ENCODE results near the gene PCP2. TPM values are rescaled to one million over a fixed set of nuclear protein-coding genes. Genes with fewer than 3 reads are reported as not detected.

The PCP2 gene
- total and polyA plus RNA-seq, 2 donors (not counting 1 experiment from before 2014, with no cell fraction given): not detected

GRCh38 chr19:7598180-7598579 is 35.3 kb downstream of the PCP2 start:
- no peak overlapping the region for H3K4me3 ChIP-seq (replicated peaks in 1 of 4; ENCODE audit: control extremely low read depth in 1 of 4, insufficient read depth in 1 of 4, low read depth in 3 of 4, low read length in 4 of 4)

DNA sequence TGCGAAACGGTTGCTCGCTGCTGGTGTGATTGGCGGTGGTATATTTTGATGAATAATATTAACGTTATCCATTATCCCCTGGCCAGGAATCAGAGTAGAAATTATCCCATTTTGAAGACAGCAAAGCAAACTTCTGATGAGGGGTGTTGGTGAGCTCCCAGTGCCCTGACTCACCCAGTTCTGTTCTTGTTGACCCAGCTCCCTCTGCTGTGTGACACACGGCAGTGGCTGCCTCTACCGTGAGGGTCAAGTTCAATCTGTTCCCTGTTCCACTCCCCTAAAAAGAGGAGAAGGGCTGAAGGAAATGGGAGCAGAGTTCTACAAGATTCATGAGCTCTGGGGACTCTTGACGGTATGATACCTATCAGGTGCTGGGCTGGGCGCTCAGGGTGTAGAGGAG is 35.8 kb downstream of the PCP2 start:
- H3K27ac ChIP-seq (ENCODE audit: insufficient read depth, low read length): no peak overlapping the region
- DNase-seq (ENCODE audit: low read depth in 2 of 2): no peak

More at GRCh38 chr19:7598180-7598579, 35.3 kb downstream of the PCP2 start:
- Histone ChIP-seq H3K9me3 (ENCODE audit: control insufficient read depth, insufficient read depth, low read depth, low read length) (no peaks in the 10 kb centered on the region), H4K20me1 (ENCODE audit: control insufficient read depth, extremely low read depth, insufficient read depth, low read length) (no peaks in the 10 kb centered on the region), H3K27ac (ENCODE audit: insufficient read depth, low read length) (no peak overlapping the region), H3K36me3 (ENCODE audit: control insufficient read depth, insufficient read depth, low read length) (no peaks in the 10 kb centered on the region), H3K4me2 (ENCODE audit: extremely low read depth, insufficient read depth, low read length) (no peak overlapping the region), H3K27me3 (ENCODE audit: control insufficient read depth, insufficient read depth, low read length) (peaks cover 21% of the 10 kb centered on the region), H3K79me2 (ENCODE audit: control insufficient read depth, insufficient read depth, low read length) (no peaks in the 10 kb centered on the region), H3K4me1 (ENCODE audit: control insufficient read depth, extremely low read depth, insufficient read depth, low read length) (no peaks in the 10 kb centered on the region), H3K9ac (ENCODE audit: insufficient read depth, low read length) (no peak overlapping the region), H2AFZ (ENCODE audit: low read length) (no peak overlapping the region)
- no peak for DNase-seq (ENCODE audit: low read depth in 2 of 2)
- TF ChIP-seq, protein P1, sequence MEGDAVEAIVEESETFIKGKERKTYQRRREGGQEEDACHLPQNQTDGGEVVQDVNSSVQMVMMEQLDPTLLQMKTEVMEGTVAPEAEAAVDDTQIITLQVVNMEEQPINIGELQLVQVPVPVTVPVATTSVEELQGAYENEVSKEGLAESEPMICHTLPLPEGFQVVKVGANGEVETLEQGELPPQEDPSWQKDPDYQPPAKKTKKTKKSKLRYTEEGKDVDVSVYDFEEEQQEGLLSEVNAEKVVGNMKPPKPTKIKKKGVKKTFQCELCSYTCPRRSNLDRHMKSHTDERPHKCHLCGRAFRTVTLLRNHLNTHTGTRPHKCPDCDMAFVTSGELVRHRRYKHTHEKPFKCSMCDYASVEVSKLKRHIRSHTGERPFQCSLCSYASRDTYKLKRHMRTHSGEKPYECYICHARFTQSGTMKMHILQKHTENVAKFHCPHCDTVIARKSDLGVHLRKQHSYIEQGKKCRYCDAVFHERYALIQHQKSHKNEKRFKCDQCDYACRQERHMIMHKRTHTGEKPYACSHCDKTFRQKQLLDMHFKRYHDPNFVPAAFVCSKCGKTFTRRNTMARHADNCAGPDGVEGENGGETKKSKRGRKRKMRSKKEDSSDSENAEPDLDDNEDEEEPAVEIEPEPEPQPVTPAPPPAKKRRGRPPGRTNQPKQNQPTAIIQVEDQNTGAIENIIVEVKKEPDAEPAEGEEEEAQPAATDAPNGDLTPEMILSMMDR (conservative IDR thresholded peaks at IDR 0.05 in 1 of 2, IDR thresholded peaks at IDR 0.05 in 1 of 2; ENCODE audit: low read depth in 1 of 2, low read length in 2 of 2): no peak
- TF ChIP-seq EZH2 (IDR thresholded peaks at IDR 0.05; ENCODE audit: low read length, missing control alignments): no peak

DNA sequence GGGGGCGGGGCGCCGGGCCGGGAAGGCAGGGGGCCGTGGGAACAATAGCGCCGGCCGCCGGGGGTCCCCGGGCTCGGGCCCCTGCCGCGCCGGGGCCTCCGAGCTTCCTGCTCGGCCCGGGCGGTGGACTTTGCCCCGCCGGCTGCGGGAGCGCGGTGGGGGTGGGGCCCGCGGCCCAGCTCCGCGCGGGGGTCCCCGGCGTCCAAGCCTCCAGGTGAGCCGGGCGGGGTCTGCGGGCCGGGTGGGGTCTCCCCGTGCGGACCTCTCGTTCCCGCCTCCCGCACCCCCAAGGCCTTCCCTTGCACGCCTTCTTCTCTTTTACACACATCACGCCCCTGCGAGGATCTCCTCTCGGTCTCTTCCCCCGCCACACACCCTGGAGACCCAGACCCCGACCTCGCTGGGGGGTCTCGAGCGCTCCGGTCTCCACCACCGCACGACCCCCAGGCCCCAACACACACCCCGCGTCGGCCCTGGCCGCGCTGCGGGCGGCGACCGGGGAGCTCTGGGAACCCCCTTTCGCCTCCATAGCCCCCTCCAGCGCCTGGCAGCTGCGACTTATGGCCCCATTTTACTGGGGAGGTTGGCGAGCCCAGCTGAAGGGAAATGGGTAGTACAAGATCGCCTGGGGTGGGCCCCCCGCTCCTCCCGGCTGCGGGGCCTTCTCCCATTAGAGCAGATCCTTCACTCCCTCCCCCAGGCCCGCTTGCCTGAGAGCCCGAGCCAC is 37.1 kb downstream of the PCP2 start:
- no peaks in the 10 kb centered on the region for H3K9me3 ChIP-seq (ENCODE audit: control insufficient read depth, insufficient read depth, low read depth, low read length)
- no peaks in the 10 kb centered on the region for H3K79me2 ChIP-seq (ENCODE audit: control insufficient read depth, insufficient read depth, low read length)
- no peak for DNase-seq (ENCODE audit: low read depth in 2 of 2)
- H3K36me3 ChIP-seq (ENCODE audit: control insufficient read depth, insufficient read depth, low read length): no peaks in the 10 kb centered on the region
- no peak overlapping the region for H3K4me3 ChIP-seq (replicated peaks in 1 of 4; ENCODE audit: control extremely low read depth in 1 of 4, insufficient read depth in 1 of 4, low read depth in 3 of 4, low read length in 4 of 4)
- H3K4me1 ChIP-seq (ENCODE audit: control insufficient read depth, extremely low read depth, insufficient read depth, low read length): no peaks in the 10 kb centered on the region
- H3K27me3 ChIP-seq (ENCODE audit: control insufficient read depth, insufficient read depth, low read length): peaks cover 21% of the 10 kb centered on the region
- TF ChIP-seq, protein P1 (conservative IDR thresholded peaks at IDR 0.05 in 1 of 2, IDR thresholded peaks at IDR 0.05 in 1 of 2; ENCODE audit: low read depth in 1 of 2, low read length in 2 of 2): no peak
- peak; percentile 63 for TF ChIP-seq EZH2 (IDR thresholded peaks at IDR 0.05; ENCODE audit: low read length, missing control alignments)
- no peak overlapping the region for H2AFZ ChIP-seq (ENCODE audit: low read length)
- H3K4me2 ChIP-seq (ENCODE audit: extremely low read depth, insufficient read depth, low read length): no peak overlapping the region
- no peak overlapping the region for H3K27ac ChIP-seq (ENCODE audit: insufficient read depth, low read length)
- H3K9ac ChIP-seq (ENCODE audit: insufficient read depth, low read length): no peak overlapping the region
- H4K20me1 ChIP-seq (ENCODE audit: control insufficient read depth, extremely low read depth, insufficient read depth, low read length): no peaks in the 10 kb centered on the region

More for the DNA sequence above, 35.8 kb downstream of the PCP2 start:
- Histone ChIP-seq H4K20me1 (ENCODE audit: control insufficient read depth, extremely low read depth, insufficient read depth, low read length) (no peaks in the 10 kb centered on the region), H3K4me1 (ENCODE audit: control insufficient read depth, extremely low read depth, insufficient read depth, low read length) (no peaks in the 10 kb centered on the region), H3K36me3 (ENCODE audit: control insufficient read depth, insufficient read depth, low read length) (no peaks in the 10 kb centered on the region), H3K4me3 (replicated peaks in 1 of 4; ENCODE audit: control extremely low read depth in 1 of 4, insufficient read depth in 1 of 4, low read depth in 3 of 4, low read length in 4 of 4) (no peak overlapping the region), H3K79me2 (ENCODE audit: control insufficient read depth, insufficient read depth, low read length) (no peaks in the 10 kb centered on the region), H3K4me2 (ENCODE audit: extremely low read depth, insufficient read depth, low read length) (no peak overlapping the region), H3K9ac (ENCODE audit: insufficient read depth, low read length) (no peak overlapping the region), H2AFZ (ENCODE audit: low read length) (no peak overlapping the region), H3K9me3 (ENCODE audit: control insufficient read depth, insufficient read depth, low read depth, low read length) (no peaks in the 10 kb centered on the region), H3K27me3 (ENCODE audit: control insufficient read depth, insufficient read depth, low read length) (peaks cover 21% of the 10 kb centered on the region)
- TF ChIP-seq, protein P1 (conservative IDR thresholded peaks at IDR 0.05 in 1 of 2, IDR thresholded peaks at IDR 0.05 in 1 of 2; ENCODE audit: low read depth in 1 of 2, low read length in 2 of 2): no peak
- no peak for TF ChIP-seq EZH2 (IDR thresholded peaks at IDR 0.05; ENCODE audit: low read length, missing control alignments)

Measured in fibroblast of lung (primary cell).